ENCODE results near the gene POLG2. TPM values are rescaled to one million over a fixed set of nuclear protein-coding genes. Genes with fewer than 3 reads are reported as not detected.
A peak's percentile ranks its signal among the peaks of the same experiment; 100 is the strongest.
"Not testable (repeated sequence)": the region's sequence is repeated elsewhere in the genome, so short reads cannot be mapped to it uniquely, and the experiment has no call there.

Gene POLG2
- total RNA-seq, 2 experiments from 2014 or later: 36.6 to 37.5 TPM

GRCh38 chr17:64447526-64447925 lies 49.3 kb downstream of the POLG2 start:
- Mint-ChIP-seq H3K36me3 (ENCODE audit: low read depth) (no peaks in the 10 kb centered on the region), H3K27ac (no peak overlapping the region), H3K9me3 (no peaks in the 10 kb centered on the region), H3K27me3 (no peaks in the 10 kb centered on the region), H3K4me3 (no peak overlapping the region), H3K4me1 (peaks cover 34% of the 10 kb centered on the region)
- ChIA-PET CTCF (interaction anchor here (0.5 to 1.8 kb wide), 3 partner anchors 9 to 165 kb away, joined by 3 to 7 read pairs (median 3); no protein-coding TSS in a partner anchor), POLR2A (no interaction called here)
- no peak for DNase-seq

- ChIA-PET CTCF (interaction anchor here (0.6 to 1.2 kb wide), 3 partner anchors 9 to 21 kb away, joined by 3 to 4 read pairs (median 4); no protein-coding TSS in a partner anchor), POLR2A (no interaction called here)
- Mint-ChIP-seq H3K36me3 (ENCODE audit: low read depth) (peaks cover 14% of the 10 kb centered on the region), H3K4me1 (peaks cover 40% of the 10 kb centered on the region), H3K27ac (peak overlapping the region; percentile 57), H3K27me3 (no peaks in the 10 kb centered on the region), H3K9me3 (peaks cover 14% of the 10 kb centered on the region), H3K4me3 (no peak overlapping the region)
- DNase-seq: no peak
Measured at GRCh38 chr17:64443086-64443760, 53.6 kb downstream of the POLG2 start.

- peak overlapping the region; percentile 90 for H3K27ac Mint-ChIP-seq
- CTCF ChIA-PET: no interaction called here
- peak; percentile 11 for DNase-seq
- H3K4me1 Mint-ChIP-seq: peaks cover 36% of the 10 kb centered on the region
- H3K36me3 Mint-ChIP-seq (ENCODE audit: low read depth): peaks cover 19% of the 10 kb centered on the region
- no peaks in the 10 kb centered on the region for H3K27me3 Mint-ChIP-seq
- POLR2A ChIA-PET: no interaction called here
- H3K9me3 Mint-ChIP-seq: peaks cover 21% of the 10 kb centered on the region
- peak overlapping the region; percentile 60 for H3K4me3 Mint-ChIP-seq
Measured at GRCh38 chr17:64442541-64442971, 54.3 kb downstream of the POLG2 start.

GRCh38 chr17:64441772-64442540 lies 54.9 kb downstream of the POLG2 start:
- Mint-ChIP-seq H3K36me3 (ENCODE audit: low read depth) (peaks cover 25% of the 10 kb centered on the region), H3K9me3 (peaks cover 27% of the 10 kb centered on the region), H3K4me3 (peak overlapping the region; percentile 60), H3K27ac (peak overlapping the region; percentile 90), H3K27me3 (no peaks in the 10 kb centered on the region), H3K4me1 (peaks cover 31% of the 10 kb centered on the region)
- POLR2A ChIA-PET: no interaction called here
- peak; percentile 40 for DNase-seq
- CTCF ChIA-PET: interaction anchor here (0.6 to 0.9 kb wide), 3 partner anchors 11 to 1240 kb away, joined by 3 to 4 read pairs (median 3); no protein-coding TSS in a partner anchor

- ChIA-PET POLR2A (no interaction called here), CTCF (interaction anchor here (1.1 kb wide), 1 partner anchor 20 kb away, joined by 4 read pairs; no protein-coding TSS in a partner anchor)
- no peak for DNase-seq
- Mint-ChIP-seq H3K4me3 (no peak overlapping the region), H3K36me3 (ENCODE audit: low read depth) (peaks cover 26% of the 10 kb centered on the region), H3K9me3 (peaks cover 28% of the 10 kb centered on the region), H3K4me1 (peaks cover 31% of the 10 kb centered on the region), H3K27me3 (no peaks in the 10 kb centered on the region), H3K27ac (no peak overlapping the region)
Measured at GRCh38 chr17:64439956-64440355, 56.9 kb downstream of the POLG2 start.

- POLR2A ChIA-PET: not testable (repeated sequence)
- CTCF ChIA-PET: interaction anchor here (1.1 kb wide), 1 partner anchor 20 kb away, joined by 4 read pairs; no protein-coding TSS in a partner anchor
- H3K9me3 Mint-ChIP-seq: peaks cover 31% of the 10 kb centered on the region
Measured at GRCh38 chr17:64439521-64439920, 57.3 kb downstream of the POLG2 start.

GRCh38 chr17:64437944-64438525 lies 58.8 kb downstream of the POLG2 start:
- peaks cover 26% of the 10 kb centered on the region for H3K36me3 Mint-ChIP-seq (ENCODE audit: low read depth)
- H3K4me1 Mint-ChIP-seq: peaks cover 22% of the 10 kb centered on the region
- H3K27ac Mint-ChIP-seq: no peak overlapping the region
- peaks cover 33% of the 10 kb centered on the region for H3K9me3 Mint-ChIP-seq
- no peaks in the 10 kb centered on the region for H3K27me3 Mint-ChIP-seq
- DNase-seq: no peak
- ChIA-PET CTCF (interaction anchor here (0.6 kb wide), 2 partner anchors 9 to 510 kb away, joined by 3 read pairs; no protein-coding TSS in a partner anchor), POLR2A (no interaction called here)
- no peak overlapping the region for H3K4me3 Mint-ChIP-seq

More at GRCh38 chr17:64439521-64439920, 57.3 kb downstream of the POLG2 start:
- Mint-ChIP-seq H3K4me1 (peaks cover 31% of the 10 kb centered on the region), H3K36me3 (ENCODE audit: low read depth) (peaks cover 26% of the 10 kb centered on the region)
- H3K27me3 Mint-ChIP-seq, DNase-seq, H3K27ac Mint-ChIP-seq, H3K4me3 Mint-ChIP-seq: not testable (repeated sequence)

- ChIA-PET POLR2A (no interaction called here), CTCF (interaction anchor here (1.3 to 1.4 kb wide), 2 partner anchors 12 to 60 kb away, joined by 3 read pairs; no protein-coding TSS in a partner anchor)
- no peak for DNase-seq
- no peaks in the 10 kb centered on the region for H3K36me3 Mint-ChIP-seq (ENCODE audit: low read depth)
- H3K9me3 Mint-ChIP-seq: peaks cover 5% of the 10 kb centered on the region
- H3K4me1 Mint-ChIP-seq: no peaks in the 10 kb centered on the region
- no peak overlapping the region for H3K27ac Mint-ChIP-seq
- no peak overlapping the region for H3K4me3 Mint-ChIP-seq
- H3K27me3 Mint-ChIP-seq: peaks cover 5% of the 10 kb centered on the region
Measured at GRCh38 chr17:64431534-64431933, 65.3 kb downstream of the POLG2 start.

GRCh38 chr17:64430036-64430435 lies 66.8 kb downstream of the POLG2 start:
- POLR2A ChIA-PET; H3K4me3 Mint-ChIP-seq; H3K4me1 Mint-ChIP-seq; H3K9me3 Mint-ChIP-seq; H3K27ac Mint-ChIP-seq; H3K36me3 Mint-ChIP-seq (ENCODE audit: low read depth); DNase-seq: not testable (repeated sequence)
- CTCF ChIA-PET: interaction anchor here (0.5 to 1.6 kb wide), 5 partner anchors 10 to 97 kb away, joined by 3 to 5 read pairs (median 3); partner anchors contain the start of gene POLG2
- H3K27me3 Mint-ChIP-seq: peaks cover 14% of the 10 kb centered on the region

GRCh38 chr17:64428406-64428805 lies 68.4 kb downstream of the POLG2 start:
- ChIA-PET POLR2A (no interaction called here), CTCF (interaction anchor here (0.7 to 1.5 kb wide), 2 partner anchors 9 to 28 kb away, joined by 3 to 4 read pairs; no protein-coding TSS in a partner anchor)
- Mint-ChIP-seq H3K36me3 (ENCODE audit: low read depth) (no peaks in the 10 kb centered on the region), H3K4me1 (no peaks in the 10 kb centered on the region), H3K9me3 (no peaks in the 10 kb centered on the region), H3K4me3 (no peak overlapping the region), H3K27ac (no peak overlapping the region), H3K27me3 (peaks cover 14% of the 10 kb centered on the region)
- no peak for DNase-seq

Data from activated CD4-positive, alpha-beta T cell treated with anti-CD3 and anti-CD28 coated beads, Interleukin-2, amount 10 ng/mL, durations not matched to agents 7 days and 5 days (primary cell).